AG04450 (cell line): ENCODE data around the gene FNDC4. TPM values are rescaled to one million over a fixed set of nuclear protein-coding genes. Genes with fewer than 3 reads are reported as not detected.

Experiments
- CTCF ChIA-PET: fragments of 300-600, 350-600 bp; formaldehyde crosslinking; extraction: SDS; loops from one replicate; lab custom pipeline; 2022; ENCODE audit warnings: antibody characterized with exemption, inconsistent platforms; lab: Charles Lee
- POLR2A ChIA-PET: fragments of 350-600 bp; formaldehyde crosslinking; extraction: SDS; loops from one replicate; lab custom pipeline; 2021; ENCODE audit warnings: antibody characterized with exemption, inconsistent platforms; lab: Yijun Ruan, JAX
- DNase-seq: peaks from one replicate; pipeline ENCODE4 v3.0.0-alpha.2; 2011; ENCODE audit warnings: low read depth, low spot score
- H3K27ac ChIP-seq: one replicate; pipeline ENCODE4 v1.5.1; 2012; ENCODE audit warnings: low read depth, low read length, control low read depth
- H3K27me3 ChIP-seq: one replicate; pipeline ENCODE4 v1.6.0; 2012; ENCODE audit warnings: low read length; ENCODE audit not compliant: control insufficient read depth, insufficient read depth
- H3K4me3 ChIP-seq: 2 replicates; pipeline ENCODE4 v1.5.1; 2011; ENCODE audit warnings: mild to moderate bottlenecking, low read depth, low read length, control low read depth
- H3K9me3 ChIP-seq: 2 replicates; pipeline ENCODE4 v1.5.1; 2012; ENCODE audit warnings: low read length; ENCODE audit not compliant: control insufficient read depth, insufficient read depth
- CTCF ChIP-seq: IDR thresholded peaks from 2 replicates; pipeline ENCODE4 v1.5.1; 2011; ENCODE audit warnings: low read depth, low read length, control low read depth, inconsistent platforms
- polyA plus RNA-seq: library from polyadenylated mRNA; depleted of rRNA; stranded (reverse); fragments of >200 nt; gene quantifications from 2 replicates; pipeline ENCODE4 v1.2.3, GENCODE V29; 2011

FNDC4 gene
- polyA plus RNA-seq, 1 experiment: 12.3 TPM

- H3K4me3 ChIP-seq: peak overlapping the region; percentile 88
- no peak overlapping the region for H3K27ac ChIP-seq
- no peak for DNase-seq
- POLR2A ChIA-PET: no interaction called here
- CTCF ChIA-PET: interaction anchor here (0.7 to 1.5 kb wide), 2 partner anchors 60 to 194 kb away, joined by 3 read pairs; no protein-coding TSS in a partner anchor
- no peaks in the 10 kb centered on the region for H3K9me3 ChIP-seq
- TF ChIP-seq CTCF: no peak; the same call in 1 of the 2 replicates
- no peaks in the 10 kb centered on the region for H3K27me3 ChIP-seq
Observed at GRCh38 chr2:27489118-27489497, 5.9 kb downstream of the FNDC4 start.

- no peaks in the 10 kb centered on the region for H3K27me3 ChIP-seq
- ChIA-PET CTCF (no interaction called here), POLR2A (no interaction called here)
- H3K27ac ChIP-seq: no peak overlapping the region
- no peak for DNase-seq
- TF ChIP-seq CTCF: no peak
- H3K4me3 ChIP-seq: no peak overlapping the region
- H3K9me3 ChIP-seq: no peaks in the 10 kb centered on the region
Observed at GRCh38 chr2:27485496-27485895, 9.5 kb downstream of the FNDC4 start.

GRCh38 chr2:27471961-27472360 lies 23.0 kb downstream of the FNDC4 start:
- CTCF ChIA-PET: no interaction called here
- no peaks in the 10 kb centered on the region for H3K27me3 ChIP-seq
- H3K27ac ChIP-seq: no peak overlapping the region
- TF ChIP-seq CTCF: no peak
- no peak for DNase-seq
- H3K4me3 ChIP-seq: no peak overlapping the region
- no peaks in the 10 kb centered on the region for H3K9me3 ChIP-seq
- POLR2A ChIA-PET: no interaction called here

- no peak for DNase-seq
- Histone ChIP-seq H3K9me3 (no peaks in the 10 kb centered on the region), H3K4me3 (no peak overlapping the region), H3K27ac (no peak overlapping the region), H3K27me3 (no peaks in the 10 kb centered on the region)
- ChIA-PET POLR2A (no interaction called here), CTCF (interaction anchor here (0.6 kb wide), 1 partner anchor 1211 kb away, joined by 3 read pairs; no protein-coding TSS in a partner anchor)
- TF ChIP-seq CTCF: no peak
Observed at GRCh38 chr2:27464443-27464842, 30.6 kb downstream of the FNDC4 start.

GRCh38 chr2:27461118-27461517 lies 33.9 kb downstream of the FNDC4 start:
- CTCF ChIA-PET: no interaction called here
- Histone ChIP-seq H3K27ac (no peak overlapping the region), H3K4me3 (no peak overlapping the region), H3K9me3 (no peaks in the 10 kb centered on the region), H3K27me3 (no peaks in the 10 kb centered on the region)
- TF ChIP-seq CTCF: no peak
- POLR2A ChIA-PET: interaction anchor here (0.5 kb wide), 1 partner anchor 71 kb away, joined by 7 read pairs; no protein-coding TSS in a partner anchor
- no peak for DNase-seq
